ENCODE results near the gene REV3L. TPM values are rescaled to one million over a fixed set of nuclear protein-coding genes. Genes with fewer than 3 reads are reported as not detected.

REV3L gene
- total RNA-seq, 1 donor from 2014 or later: 19.0 TPM

DNA sequence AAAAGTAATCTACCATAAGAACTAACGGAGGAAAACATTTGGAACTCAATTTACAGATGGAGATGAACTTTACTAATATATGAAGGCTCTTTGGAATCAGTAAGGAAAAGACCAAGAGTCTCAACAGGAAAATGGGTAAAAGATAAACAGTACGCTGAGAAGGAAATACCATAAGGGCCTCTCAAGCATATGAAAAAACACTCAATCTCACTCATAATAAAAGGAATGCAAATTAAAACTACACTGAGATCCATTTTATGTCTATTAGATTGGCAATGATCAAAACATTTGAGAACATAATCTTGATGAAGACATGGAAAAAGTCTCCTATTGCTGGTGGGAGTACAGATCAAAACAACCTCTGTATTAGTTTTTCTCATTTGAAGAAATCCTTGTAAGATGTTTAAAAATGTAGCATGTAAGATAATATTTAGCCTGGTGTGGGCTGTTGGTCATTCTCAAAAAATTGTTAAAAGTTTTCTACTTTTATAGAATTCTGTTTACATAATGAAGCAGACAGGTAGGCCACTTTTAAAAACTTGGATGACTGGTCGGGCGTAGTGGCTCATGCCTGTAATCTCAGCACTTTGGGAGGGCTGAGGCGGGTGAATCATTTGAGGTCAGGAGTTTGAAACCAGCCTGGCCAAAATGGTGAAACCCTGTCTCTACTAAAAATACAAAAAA is 14.5 kb downstream of the REV3L start:
- DNase-seq (ENCODE audit: low spot score): no peak

DNA sequence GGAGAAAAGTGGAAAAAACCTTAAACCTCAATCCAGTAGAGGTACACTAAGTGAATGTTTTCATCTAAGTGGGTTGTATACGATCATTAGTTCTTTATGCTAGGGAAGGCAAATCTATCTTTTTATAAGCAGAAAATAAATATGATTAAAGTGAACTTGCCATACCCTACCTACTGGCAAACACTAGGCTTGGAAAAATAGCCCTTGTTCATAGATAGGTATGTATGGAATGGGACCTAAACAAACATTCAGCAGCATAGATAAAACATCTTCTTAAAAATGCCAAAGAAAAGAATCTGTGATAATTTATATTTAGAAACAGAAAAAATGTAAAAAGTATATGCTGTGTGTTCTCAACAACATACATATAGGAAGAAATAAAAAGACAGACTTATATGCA is 18.8 kb downstream of the REV3L start:
- DNase-seq (ENCODE audit: low spot score): no peak

DNA sequence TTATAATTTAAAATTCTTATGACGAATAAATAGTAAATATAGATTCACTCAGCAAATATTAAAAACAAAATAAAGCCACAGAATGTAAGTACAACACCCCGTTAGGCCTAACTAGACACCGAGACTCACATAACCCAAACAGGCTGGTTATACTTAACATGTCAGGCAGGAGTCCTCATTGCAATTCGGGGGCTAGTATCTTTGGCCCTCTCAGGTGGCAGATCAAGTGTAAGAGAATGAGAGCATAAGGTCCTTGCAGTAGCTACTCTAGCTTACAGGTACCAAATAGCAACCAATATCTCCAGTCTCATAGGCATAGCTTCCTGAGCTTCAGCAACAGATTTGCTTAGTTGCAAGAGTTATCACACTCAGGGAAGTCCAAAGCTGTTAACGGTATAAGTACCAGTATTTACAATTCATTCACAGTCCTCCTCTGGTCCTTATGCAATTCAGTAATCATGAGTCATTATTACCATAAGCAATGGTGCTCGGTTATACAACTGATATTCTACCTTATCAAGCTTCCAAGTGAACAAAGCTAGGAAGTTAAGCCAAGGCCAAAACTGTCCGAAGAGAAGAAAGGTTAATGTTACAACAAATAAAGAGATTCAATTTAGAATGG is 20.1 kb downstream of the REV3L start:
- DNase-seq (ENCODE audit: low spot score): no peak

DNA sequence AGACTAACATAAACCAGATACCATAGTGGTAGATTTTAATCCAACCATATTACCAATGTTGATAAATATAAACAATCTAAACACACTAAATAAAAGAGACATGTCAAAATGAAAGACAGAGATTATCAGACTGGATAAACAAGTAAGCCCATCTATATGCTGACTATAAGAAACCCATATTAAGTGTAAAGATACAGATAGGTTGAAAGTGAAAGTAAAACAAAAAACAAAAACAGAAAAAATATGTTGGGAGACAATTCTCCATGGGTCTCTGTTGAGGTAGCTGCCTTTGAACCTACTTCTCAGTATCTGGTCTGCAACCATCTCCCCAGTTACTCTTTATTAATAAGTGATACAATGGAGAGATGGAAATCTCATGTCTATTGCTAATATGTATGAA is 21.2 kb downstream of the REV3L start:
- no peak for DNase-seq (ENCODE audit: low spot score)

DNA sequence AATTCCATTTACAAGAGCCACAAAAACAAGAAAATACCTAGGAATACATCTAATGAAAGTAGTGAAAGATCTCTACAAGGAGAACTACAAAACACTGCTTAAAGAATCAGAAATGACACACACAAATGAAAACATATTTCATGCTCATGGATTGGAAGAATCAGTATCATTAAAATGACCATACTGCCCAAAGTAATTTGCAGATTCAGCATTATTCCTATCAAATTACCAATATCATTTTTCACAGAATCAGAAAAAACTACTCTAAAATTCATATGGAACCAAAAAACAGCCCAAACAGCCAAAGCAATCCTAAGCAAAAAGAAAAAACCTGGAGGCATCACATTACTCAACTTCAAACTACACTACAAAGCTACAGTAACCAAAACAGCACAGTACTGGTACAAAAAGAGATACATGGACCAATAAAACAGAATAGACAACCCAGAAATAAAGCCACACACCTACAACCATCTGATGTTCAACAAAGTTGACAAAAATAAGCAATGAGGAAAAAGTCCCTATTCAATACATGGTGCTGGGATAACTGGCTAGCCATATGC is 24.3 kb downstream of the REV3L start:
- no peak for DNase-seq (ENCODE audit: low spot score)

DNA sequence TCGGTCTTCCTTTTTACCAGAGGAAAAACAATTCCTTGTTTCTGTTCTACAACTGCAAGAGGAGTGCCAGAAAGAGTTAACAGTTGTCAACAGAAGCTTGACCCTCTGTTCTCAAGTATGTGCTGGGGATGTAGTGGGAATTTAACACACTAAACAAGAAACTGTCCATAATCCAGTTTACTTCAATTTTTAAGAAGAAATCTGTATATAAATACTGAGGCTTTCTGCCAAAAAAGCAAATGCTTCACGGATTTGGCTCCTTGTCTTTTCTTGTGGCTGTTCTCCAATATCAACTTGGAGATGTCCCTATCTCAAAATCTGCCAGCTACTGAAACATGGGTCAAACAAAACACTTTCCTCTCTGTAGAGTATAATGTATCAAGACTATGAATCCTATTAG is 26.8 kb downstream of the REV3L start:
- no peak for DNase-seq (ENCODE audit: low spot score)

DNA sequence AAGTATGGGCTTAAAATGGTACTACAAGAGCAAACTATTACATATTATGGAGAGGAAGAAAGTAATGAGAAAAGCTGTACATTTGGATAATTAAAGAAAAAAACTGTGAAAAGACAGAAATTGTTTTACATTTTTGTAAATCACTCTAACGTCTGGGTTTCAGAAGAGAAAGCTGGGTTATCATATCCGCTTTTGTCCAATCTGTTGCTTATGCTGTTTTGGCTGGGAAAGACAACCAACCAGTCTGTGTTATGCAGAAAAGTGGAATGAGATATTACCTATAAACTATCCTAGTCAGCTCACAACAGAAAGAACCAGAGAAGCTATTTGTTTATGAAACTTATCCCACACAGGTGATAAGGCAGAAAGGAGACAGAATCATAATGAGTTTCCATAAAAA is 32.4 kb downstream of the REV3L start:
- DNase-seq (ENCODE audit: low spot score): no peak

DNA sequence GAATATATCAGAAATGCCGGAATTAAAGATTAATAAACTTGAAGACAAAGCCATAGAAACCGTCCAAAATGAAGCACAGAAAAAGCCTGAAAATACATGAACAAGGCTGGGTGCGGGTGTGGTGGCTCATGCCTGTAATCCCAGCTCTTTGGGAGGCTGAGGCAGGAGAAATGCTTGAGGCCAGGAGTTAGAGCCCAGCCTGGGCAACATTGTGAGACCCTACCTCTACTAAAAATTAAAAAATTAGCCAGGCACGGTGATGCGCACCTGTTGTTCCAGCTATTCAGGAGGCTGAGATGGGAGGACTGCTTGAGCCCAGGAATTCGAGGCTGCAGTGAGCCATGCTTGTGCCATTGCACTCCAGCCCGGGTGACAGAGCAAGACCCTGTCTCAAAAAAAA is 32.9 kb downstream of the REV3L start:
- DNase-seq (ENCODE audit: low spot score): no peak

DNA sequence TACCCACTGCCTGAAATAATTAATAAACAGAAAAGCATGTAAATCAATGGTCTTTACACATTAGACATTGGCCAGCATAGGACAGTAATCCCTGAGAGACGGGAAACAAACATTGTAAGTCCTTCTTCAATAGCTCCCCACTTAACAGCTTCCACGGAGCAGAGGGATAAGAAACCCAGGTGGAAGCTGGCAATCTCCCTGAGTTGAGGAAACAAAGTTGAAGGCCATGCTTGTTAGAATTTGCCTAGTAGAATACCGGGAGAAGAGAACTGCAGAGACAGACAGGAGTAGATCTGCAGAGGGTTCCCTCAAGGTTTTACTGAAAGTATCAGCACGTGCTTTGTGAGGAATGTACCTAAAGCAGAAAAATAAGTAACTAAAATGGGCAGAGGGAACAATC is 33.9 kb downstream of the REV3L start:
- no peak for DNase-seq (ENCODE audit: low spot score)

DNA sequence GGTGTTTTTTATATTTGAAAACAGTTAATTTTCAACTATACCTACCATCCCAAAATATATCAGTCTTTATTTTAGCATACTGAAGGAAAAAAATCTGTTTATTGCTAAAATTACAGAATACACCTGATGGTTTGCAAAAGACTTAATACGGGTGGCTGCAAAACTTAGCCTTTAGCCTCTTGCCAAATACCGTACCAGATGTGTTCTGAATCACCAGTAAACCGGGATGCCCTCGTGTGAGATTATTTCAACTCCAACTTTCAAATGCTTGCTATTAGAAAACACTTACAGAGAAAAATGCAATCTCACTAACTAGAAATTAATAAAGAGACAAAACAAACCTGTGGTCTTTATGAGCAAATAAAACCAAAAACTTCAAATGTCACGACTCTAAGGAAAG is 36.0 kb downstream of the REV3L start:
- no peak for DNase-seq (ENCODE audit: low spot score)

DNA sequence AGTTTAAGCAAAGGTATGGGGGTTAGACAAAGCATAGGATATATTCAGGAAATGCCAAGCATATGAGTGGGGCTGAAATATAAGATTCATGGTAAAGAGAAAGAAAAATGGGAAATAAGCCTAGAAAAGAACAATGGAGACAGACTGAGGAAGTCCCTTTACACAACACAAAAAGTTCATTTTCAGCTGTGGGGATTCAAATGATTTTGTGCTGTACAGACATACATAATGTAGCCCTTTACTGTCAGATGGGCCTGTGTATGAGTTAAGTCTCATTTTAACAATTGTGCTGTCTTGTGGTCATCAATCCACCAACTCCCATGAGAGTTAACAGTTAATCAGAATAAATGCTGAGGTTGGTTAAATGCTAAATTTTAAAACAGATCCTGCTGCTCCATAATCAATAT is 37.2 kb downstream of the REV3L start:
- no peak for DNase-seq (ENCODE audit: low spot score)

DNA sequence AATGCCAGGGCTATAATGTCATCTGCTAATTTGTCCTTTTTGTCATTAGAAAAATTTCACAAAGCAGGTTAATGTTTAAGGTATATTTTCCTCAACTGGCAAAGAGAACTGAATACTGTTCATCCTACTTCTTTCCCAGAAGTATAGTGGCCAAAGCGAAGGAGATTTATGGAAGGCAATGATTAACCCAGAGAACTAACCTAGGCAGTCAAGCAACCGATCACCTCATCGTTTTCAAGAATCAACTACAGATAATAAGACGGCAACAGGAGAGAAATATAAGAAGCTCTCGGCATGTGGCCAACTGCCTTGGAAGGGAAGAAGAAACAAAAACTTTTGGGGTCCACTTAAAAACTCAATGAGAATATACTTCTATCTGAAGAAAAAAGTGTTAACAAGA is 38.2 kb downstream of the REV3L start:
- DNase-seq (ENCODE audit: low spot score): no peak

DNA sequence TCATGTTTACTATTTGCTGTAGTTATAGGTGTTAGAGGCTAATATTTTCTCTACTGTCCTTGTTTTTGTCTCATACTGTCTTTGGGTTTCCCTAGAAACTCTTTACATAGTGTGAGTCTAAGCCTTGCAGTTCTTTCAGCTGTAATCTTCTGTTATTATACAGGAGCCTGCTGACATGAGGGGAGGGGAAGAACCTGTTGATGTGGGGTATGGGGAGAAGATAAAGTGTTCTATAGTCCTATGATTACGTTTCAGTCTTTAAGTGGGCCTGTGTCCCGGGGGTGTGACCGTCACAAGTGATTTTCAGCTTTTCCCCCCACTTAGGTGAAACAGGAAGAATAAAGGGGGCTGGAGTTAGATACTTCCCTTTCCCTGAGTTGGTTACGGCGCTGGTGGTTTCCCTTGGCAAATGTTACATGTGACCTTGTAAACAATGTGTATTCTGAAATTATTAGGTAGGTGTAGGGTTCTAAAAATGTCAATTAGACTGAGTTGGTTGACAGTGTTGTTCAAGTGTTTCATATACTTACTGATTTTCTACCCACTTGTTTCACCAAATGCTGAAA is 41.3 kb downstream of the REV3L start:
- no peak for DNase-seq (ENCODE audit: low spot score)

DNA sequence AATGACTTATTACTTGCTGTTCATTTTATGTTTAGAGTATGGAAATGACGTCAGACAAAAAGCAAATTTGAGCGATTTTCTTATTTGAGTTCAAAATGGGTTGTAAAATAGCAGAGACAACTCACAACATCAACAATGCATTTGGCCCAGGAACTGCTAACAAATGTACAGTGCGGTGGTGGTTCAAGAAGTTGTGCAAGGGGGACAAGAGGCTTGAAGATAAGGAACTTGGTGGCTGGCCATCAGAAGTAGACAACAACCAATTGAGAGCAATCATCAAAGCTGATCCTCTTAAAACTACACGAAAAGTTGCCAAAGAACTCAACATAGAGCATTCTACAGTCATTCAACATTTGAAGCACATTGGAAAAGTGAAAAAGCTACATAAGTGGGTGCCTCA is 43.8 kb downstream of the REV3L start:
- no peak for DNase-seq (ENCODE audit: low spot score)

DNA sequence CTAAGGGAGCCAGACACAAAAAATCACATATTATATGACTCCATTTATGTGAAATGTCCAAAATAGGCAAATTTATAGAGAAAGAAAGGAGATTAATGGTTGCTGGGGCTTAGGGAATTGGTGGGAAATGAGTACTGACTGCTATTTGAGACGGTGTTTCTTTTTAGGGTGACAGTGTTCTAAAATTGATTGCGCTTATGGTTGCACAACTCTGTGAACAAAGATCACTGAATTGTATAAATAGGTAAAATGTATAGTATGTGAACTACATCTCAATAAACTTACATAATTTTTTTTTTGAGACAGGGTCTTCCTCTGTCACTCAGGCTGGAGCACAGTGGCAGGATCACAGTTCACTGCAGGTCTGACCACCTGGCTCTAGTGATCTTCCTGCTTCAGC is 45.4 kb downstream of the REV3L start:
- no peak for DNase-seq (ENCODE audit: low spot score)

DNA sequence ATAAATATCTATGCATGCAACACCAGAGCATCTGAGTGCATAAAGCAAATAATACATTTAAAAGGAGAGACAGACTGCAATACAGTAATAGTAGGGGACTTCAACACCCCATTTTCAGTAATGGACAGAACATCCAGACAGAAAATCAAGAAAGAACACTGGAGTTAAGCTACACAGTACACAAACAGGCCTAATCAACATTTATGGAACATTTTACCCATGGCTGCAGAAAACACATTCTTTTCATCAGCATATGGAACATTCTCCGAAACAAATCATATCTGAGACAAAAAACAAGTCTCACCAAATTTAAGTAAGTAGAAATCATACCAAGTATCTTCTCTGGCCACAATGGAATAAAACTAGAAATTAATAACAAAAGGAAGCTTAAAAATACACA is 50.5 kb downstream of the REV3L start:
- DNase-seq (ENCODE audit: low spot score): no peak

DNA sequence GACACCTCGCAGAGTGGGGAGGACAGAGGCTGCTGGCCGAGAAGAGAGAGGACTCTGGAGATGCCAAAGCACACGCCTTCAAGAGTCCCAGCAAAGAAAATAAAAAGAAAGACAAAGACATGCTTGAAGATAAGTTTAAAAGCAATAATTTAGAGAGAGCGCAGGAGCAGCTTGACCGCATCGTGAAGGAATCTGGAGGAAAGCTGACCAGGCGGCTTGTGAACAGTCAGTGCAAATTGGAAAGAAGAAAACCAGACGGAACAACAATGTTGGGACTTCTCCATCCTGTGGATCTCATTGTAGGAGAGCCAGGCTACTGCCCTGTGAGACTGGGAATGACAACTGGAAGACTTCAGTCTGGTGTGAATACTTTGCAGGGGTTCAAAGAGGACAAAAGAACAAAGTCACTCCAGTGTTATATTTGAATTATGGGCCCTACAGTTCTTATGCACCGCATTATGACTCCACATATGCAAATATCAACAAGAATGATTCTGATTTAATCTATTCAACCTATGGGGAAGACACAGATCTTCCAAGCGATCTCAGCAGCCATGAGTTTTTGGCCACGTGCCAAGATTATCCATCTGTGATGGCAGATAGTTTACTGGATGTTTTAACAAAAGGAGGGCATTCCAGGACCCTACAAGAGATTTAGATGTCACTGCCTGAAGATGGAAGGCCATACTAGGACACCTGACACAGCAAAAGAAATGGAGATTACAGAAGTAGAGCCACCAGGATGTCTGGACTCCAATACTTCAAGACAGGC is 52.2 kb downstream of the REV3L start:
- no peak for DNase-seq (ENCODE audit: low spot score)

DNA sequence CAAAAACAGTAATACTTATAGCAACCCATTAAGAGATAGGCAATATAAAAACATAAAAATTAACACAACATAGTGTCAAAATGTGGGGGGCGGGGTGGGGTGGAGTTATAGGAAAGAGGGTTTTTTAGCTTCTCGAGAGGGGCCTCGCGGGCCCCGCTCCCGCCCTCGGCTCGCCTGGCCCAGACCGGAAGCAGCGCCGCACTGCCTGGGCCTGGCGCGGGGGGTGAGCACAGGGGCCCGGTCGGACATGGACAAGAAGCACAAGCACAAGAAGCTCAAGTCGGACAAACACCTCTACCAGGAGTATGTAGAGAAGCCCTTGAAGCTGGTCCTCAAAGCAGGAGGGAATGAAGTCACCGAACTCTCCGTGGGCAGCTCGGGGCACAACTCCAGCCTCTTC is 53.4 kb downstream of the REV3L start:
- no peak for DNase-seq (ENCODE audit: low spot score)

DNA sequence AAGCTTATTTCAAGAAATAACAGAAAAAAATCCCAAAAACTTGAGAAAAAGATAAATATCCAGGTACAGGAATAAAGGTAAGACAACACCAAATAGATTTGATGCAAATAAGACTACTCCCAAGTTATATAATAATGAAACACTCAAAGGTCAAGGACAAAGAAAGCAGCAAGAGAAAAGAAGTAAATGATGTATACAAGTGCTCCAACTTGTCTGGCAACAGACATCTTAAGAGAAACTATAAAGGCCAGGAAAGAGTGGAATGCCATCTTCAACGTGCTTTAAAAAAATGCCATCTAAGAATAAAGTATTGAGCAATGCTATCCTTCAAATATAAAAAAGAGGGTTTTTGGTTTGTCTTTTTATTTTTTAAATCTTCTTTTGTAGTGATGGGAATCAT is 54.2 kb downstream of the REV3L start:
- DNase-seq (ENCODE audit: low spot score): no peak

DNA sequence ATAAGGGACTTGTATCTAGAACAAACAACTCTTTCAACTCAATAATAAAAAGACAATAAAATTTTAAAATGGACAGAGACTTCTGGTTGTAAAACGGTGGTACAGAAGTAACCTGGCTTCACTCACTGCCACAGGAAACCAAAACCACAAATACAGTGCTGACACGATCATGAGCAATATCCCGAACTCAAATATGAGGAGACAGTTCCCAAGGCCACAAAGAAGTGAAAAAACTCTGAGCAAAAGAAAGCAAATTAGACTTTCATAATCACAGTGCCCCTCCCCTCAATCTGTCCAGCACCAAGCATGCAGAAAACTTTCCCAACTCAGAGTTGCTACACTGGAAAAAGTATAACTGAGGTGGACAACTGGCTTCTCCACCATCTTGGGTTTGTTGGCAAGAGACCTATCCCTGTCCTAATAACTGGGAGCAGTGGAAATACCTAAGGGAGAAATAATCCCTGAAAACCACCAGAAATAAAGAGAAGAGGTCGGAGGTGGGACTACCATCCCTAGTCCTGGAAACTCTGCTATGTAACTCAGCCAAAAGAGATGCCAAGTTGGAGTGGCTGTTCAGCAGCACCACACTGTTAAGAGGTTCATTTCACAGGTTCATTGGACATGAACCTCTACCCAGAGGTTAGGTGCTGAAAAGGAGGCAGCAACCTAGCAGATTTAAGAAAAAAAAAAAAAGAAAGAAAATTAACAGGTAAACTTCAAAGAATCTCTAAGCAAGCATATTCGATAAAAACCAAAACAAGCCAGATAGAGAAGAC is 55.5 kb downstream of the REV3L start:
- no peak for DNase-seq (ENCODE audit: low spot score)

DNA sequence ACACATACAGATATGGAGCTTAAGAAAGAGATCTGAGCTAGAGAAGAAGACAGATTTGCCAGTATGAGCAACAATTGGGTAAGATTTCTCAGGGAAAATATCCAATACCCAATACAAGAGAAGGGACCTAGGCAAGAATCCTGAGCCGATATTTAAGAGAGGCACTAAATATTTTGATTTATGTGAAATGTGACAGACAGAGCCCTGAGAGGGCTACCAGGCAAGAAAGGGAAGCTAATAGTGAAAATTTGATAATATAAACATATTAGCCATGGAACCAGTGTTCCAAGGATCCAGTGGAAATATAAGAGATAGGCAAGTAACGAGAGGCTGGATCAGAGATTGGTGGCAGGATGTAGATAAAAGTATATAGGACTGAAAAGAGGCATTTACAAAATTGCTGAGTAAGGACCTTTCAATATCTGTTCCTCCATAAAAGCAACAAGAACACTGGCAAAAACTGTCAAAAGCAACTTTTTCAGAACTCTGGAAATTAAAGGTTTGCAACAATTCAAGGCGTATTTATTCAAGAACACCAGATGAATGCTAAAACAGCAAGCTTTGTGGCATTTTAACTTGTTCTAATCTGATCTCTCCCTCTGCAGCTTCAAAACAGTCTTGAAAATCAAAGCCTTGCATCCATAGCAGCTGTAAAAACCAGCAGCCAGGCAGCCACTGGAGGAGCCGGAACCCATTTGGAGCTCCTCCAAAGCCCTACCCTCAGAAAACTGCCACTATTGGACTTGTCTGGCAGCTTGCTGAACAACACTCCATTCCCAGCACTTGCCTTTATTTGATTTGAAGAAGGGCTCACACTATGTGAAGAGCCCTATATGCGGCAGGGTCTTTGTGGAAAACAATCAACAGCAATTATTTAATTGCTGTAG is 58.8 kb downstream of the REV3L start:
- DNase-seq (ENCODE audit: low spot score): no peak
